ENCODE data around the gene RNU7-1. TPM values are rescaled to one million over a fixed set of nuclear protein-coding genes. Genes with fewer than 3 reads are reported as not detected.

Gene RNU7-1
- total RNA-seq, 6 experiments from 2014 or later, result not detected

DNA sequence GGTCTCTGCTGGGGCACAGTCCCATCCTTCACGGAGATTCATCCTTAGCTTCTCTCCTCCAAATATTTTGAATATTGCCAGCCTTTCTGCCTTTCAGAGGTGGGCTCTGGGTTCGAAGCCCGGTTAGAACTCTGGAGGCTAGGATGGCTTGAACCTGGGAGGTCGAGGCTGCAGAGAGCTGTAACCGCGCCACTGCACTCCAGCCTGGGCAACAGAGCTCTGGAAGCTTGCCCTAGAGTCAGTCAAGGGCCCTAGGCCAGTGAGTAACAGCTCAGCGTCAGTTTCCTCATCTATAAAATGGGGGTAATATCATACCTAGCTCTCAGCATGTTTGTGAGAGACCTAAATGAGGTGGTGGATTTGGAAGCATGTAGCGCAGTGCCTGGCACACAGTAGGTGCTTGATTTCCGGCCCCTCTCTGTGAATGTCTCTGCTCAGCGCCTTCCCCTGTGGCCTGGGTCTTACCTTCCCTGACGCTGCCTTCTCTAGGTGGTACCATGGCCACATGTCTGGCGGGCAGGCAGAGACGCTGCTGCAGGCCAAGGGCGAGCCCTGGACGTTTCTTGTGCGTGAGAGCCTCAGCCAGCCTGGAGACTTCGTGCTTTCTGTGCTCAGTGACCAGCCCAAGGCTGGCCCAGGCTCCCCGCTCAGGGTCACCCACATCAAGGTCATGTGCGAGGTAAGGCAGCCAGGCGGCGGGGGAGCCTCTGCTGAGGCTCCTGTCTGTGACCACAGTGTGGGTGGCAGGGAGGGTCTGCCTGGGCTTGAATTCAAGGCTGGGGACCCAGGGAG is 10.9 kb downstream of the RNU7-1 start:
- H3K36me3 ChIP-seq, result no peaks in the 10 kb centered on the region

GRCh38 chr12:6955108-6956020 is 11.7 kb downstream of the RNU7-1 start:
- Histone ChIP-seq H3K36me3 (no peaks in the 10 kb centered on the region), H3K4me3 (no peak overlapping the region), H3K4me1 (no peaks in the 10 kb centered on the region), H3K27me3 (no peaks in the 10 kb centered on the region), H3K27ac (no peak overlapping the region), H3K9me3 (no peaks in the 10 kb centered on the region)
- ATAC-seq, result no peak
- TF ChIP-seq, protein P1, sequence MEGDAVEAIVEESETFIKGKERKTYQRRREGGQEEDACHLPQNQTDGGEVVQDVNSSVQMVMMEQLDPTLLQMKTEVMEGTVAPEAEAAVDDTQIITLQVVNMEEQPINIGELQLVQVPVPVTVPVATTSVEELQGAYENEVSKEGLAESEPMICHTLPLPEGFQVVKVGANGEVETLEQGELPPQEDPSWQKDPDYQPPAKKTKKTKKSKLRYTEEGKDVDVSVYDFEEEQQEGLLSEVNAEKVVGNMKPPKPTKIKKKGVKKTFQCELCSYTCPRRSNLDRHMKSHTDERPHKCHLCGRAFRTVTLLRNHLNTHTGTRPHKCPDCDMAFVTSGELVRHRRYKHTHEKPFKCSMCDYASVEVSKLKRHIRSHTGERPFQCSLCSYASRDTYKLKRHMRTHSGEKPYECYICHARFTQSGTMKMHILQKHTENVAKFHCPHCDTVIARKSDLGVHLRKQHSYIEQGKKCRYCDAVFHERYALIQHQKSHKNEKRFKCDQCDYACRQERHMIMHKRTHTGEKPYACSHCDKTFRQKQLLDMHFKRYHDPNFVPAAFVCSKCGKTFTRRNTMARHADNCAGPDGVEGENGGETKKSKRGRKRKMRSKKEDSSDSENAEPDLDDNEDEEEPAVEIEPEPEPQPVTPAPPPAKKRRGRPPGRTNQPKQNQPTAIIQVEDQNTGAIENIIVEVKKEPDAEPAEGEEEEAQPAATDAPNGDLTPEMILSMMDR (IDR thresholded peaks at IDR 0.05), result no peak
- no peak for TF ChIP-seq POLR2A (IDR thresholded peaks at IDR 0.05)
- peak in 1 of 3 donors; percentile 34 for DNase-seq
- intact Hi-C loops (cut with DNase I), result loop anchor here in 1 of 2 donors (10.0 kb wide), 1 partner anchor 139 kb away; the partner anchor contains the start of gene C1R
- 65% methylated on average over 4 of the region's 22 CpGs for WGBS (ENCODE audit: insufficient coverage, low coverage, low lambda C conversion rate, missing lambda C conversion rate)

More for the DNA sequence above, 10.9 kb downstream of the RNU7-1 start:
- ATAC-seq, result no peak
- Histone ChIP-seq H3K27ac (peak overlapping the region in 2 of 3 donors; percentile 12 to 77), H3K4me3 (no peak overlapping the region), H3K4me1 (no peaks in the 10 kb centered on the region), H3K9me3 (no peaks in the 10 kb centered on the region), H3K27me3 (no peaks in the 10 kb centered on the region)
- 81% methylated on average over 9 of the region's 21 CpGs for WGBS (ENCODE audit: insufficient coverage, low coverage, low lambda C conversion rate, missing lambda C conversion rate)
- peak in 1 of 3 donors; percentile 51 for DNase-seq
- intact Hi-C loops (cut with DNase I), result loop anchor here in 1 of 2 donors (10.0 kb wide), 1 partner anchor 140 kb away; the partner anchor contains the start of gene C1R
- TF ChIP-seq, protein P1 (IDR thresholded peaks at IDR 0.05), result no peak
- TF ChIP-seq POLR2A (IDR thresholded peaks at IDR 0.05), result no peak

- intact Hi-C loops (cut with DNase I), result loop anchor here in 1 of 2 donors (10.0 kb wide), 1 partner anchor 139 kb away; the partner anchor contains the start of gene C1R
- Histone ChIP-seq H3K27ac (no peak overlapping the region), H3K4me1 (no peaks in the 10 kb centered on the region), H3K27me3 (no peaks in the 10 kb centered on the region), H3K9me3 (no peaks in the 10 kb centered on the region), H3K4me3 (no peak overlapping the region), H3K36me3 (no peaks in the 10 kb centered on the region)
- DNase-seq, result peak in 1 of 3 donors; percentile 50
- TF ChIP-seq, protein P1 (IDR thresholded peaks at IDR 0.05), result no peak
- TF ChIP-seq POLR2A (IDR thresholded peaks at IDR 0.05), result no peak
- WGBS (ENCODE audit: insufficient coverage, low coverage, low lambda C conversion rate, missing lambda C conversion rate), result 80% methylated on average over 10 of the region's 28 CpGs
- ATAC-seq, result no peak
Measured at GRCh38 chr12:6956021-6956727, 12.6 kb downstream of the RNU7-1 start.

DNA sequence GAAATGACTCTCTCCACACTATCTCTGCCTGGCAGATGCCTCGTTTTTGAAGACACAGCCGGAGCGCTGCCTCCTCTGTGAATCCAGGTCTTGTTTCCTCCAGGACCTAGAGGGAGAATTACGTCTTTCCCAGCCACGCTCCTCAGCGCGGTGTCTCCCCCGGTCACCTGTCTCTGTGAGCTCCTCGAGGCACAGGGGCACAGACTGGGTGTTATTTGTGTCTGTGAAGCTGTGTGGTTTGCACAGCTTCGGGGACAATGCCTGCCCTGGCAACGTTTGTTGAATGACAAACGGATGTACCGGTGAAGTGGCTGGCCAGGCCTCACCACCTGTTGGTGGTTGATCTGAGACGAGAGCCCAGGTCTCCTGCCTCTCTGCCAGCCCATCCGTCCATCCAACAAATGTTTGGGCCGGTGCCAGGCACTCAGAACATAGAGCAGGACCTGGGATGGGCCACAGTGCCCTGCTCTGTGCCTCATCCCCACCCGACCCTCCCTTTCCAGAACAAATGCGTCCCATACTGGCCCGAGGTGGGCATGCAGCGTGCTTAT is 13.6 kb downstream of the RNU7-1 start:
- no peaks in the 10 kb centered on the region for H3K36me3 ChIP-seq
- DNase-seq (no peak), ATAC-seq (no peak)
- no peaks in the 10 kb centered on the region for H3K27me3 ChIP-seq
- no peak overlapping the region for H3K4me3 ChIP-seq
- TF ChIP-seq, protein P1 (IDR thresholded peaks at IDR 0.05), result no peak
- TF ChIP-seq POLR2A (IDR thresholded peaks at IDR 0.05), result no peak
- WGBS (ENCODE audit: insufficient coverage, low coverage, low lambda C conversion rate, missing lambda C conversion rate), result 78% methylated on average over 10 of the region's 20 CpGs
- H3K27ac ChIP-seq, result no peak overlapping the region
- intact Hi-C loops (cut with DNase I), result loop anchor here in 1 of 2 donors (10.0 kb wide), 1 partner anchor 138 kb away; the partner anchor contains the start of gene C1R
- peaks cover 0 to 9% (median 5%) of the 10 kb centered on the region in 4 donors for H3K4me1 ChIP-seq
- H3K9me3 ChIP-seq, result no peaks in the 10 kb centered on the region

Measured in right lobe of liver (tissue), 6 donors.